Glomerular visceral epithelial cell (primary cell): ENCODE measurements around the gene SERTAD4.

Experiments
- DNase-seq: peaks from one replicate; pipeline ENCODE4 v3.0.0-alpha.2; 2016; ENCODE audit errors: extremely low spot score

Gene SERTAD4

DNA sequence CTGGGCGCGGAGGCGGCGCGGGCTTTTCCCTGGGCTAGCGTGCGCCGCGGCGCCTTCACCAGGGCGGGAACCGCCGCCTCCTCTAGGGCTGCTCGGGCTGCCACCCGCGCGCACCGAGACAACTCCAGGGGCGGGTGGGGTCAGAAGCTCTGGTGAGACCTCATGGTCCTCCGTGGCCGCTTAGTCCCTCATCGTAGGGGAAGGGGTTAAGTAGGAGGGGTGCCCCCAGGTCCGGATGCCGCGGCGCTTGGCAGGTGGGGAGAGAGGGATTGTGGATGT lies 559 bp downstream of the SERTAD4 start:
- DNase-seq: peak; percentile 40

DNA sequence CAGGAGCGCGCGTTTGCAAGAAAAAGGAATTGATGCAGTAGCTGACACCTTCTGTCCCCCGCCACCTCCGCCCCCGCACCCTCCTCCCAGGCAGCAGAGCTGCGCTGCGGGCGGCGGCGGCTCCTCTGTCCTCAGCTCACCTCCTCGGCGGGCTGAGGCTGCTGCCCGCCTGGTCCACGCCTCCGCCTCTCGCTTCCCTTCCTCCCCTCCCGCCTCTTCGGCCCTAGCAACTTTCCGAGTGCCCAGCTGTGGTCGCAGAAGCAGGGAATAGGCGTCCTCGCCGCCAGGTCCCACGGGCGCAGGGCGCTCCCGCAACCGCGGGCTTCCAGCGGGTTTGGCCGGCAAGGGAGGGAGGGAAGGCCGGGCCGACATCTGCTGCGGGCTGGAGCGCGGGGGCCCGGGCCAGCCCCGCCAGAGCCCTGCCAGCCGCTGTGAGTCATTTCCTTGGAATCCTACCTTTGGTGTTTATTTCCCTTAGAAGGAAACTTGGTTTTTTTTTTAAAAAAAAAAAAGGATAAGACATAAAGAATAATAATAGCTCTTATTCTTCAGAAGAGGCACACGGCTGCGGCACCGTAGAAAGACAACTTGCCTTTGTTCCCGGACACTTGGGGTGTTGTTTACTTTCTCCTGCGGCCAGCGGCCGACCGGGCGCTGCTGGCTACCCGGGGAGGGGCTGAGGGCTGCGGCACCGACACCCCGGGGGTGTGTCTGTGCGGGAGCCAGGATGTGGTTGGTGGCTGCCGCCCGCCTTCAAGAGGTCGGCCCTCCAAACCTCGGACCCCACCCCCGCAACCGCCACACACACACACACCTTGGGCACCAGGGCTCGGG lies 1.1 kb downstream of the SERTAD4 start:
- peak; percentile 83 for DNase-seq

- no peak for DNase-seq
These were observed 1.7 kb downstream of the SERTAD4 start for GRCh38 chr1:210234329-210234757.

- DNase-seq: no peak
These were observed 2.9 kb downstream of the SERTAD4 start for GRCh38 chr1:210235363-210236053.

DNA sequence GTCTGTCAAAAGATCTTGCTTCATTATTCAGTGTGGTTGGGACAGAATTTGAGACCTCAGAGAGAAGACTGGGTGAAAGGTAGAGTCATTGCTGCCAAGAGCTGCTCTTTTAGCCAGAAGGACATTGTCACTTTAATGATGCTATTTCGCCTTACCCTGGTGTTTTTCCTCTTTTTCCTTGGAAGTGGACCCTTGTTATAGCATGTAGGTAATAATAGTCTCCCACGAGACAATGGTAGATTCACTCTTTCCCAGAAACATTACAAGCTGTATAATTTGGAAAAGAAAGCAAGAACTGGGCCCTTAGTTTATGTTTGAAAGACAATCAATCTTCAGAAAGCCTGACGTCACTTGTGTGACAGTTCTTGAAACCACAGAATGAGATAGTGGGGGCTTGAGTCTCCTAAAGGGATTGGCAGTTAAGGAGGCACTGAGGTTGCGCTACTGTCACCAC lies 3.8 kb downstream of the SERTAD4 start:
- DNase-seq: no peak

GRCh38 chr1:210236840-210237409 lies 4.3 kb downstream of the SERTAD4 start:
- DNase-seq: no peak

- no peak for DNase-seq
These were observed 4.9 kb downstream of the SERTAD4 start for GRCh38 chr1:210237479-210237878.

DNA sequence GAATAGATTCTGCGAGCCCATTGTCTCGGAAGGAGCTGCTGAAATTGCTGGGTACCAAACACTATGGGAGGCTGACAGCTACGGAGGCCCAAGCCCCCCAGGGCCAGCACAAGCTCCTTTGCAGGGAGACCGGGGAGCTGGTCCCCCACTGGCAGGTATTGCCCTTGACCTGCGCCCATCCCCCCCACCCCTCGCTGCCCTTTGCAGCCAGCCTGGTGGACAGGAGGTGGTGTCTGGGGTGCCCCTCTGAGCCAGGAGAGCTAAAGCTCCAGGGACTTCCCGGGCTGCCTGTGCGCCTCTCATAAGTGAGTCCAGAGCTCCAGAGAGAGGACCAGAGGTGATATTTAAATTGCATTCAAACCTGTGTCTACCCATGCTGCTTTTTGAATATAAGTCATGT lies 5.4 kb downstream of the SERTAD4 start:
- no peak for DNase-seq

DNA sequence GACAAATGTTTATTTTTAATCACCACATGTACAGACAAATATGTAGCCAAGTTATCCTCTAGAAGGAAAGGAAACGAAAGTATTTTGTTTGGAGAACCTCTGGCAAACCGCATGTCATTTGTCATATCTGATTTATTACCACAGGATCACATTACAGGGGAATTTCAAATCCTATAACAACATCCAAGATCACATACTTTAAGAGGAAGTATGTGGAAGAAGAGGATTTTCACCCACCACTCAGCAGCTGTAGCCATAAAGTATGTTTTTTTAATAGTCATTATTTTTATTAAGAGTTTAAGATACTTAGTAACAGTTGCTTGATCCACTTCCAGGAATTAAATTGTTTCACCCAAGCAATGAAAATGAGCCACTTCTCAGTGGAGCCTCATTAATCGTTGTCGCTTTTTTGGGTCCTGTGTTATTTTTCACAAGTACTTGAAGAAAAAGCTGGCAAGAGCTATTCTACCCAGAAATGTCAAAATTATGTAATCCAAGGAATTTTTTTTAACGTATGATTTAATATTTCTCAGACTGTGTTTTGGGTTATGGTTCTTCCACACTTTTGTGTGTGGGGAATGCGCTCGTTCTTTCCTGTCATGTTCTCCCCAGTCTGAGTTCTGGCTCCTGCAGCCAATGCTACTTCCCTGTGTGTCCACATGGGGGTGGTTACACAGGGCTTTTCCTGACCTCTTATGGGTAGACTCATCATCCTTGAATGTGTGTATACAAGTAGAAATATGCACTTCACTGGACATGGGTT lies 6.9 kb downstream of the SERTAD4 start:
- DNase-seq: peak; percentile 83

DNA sequence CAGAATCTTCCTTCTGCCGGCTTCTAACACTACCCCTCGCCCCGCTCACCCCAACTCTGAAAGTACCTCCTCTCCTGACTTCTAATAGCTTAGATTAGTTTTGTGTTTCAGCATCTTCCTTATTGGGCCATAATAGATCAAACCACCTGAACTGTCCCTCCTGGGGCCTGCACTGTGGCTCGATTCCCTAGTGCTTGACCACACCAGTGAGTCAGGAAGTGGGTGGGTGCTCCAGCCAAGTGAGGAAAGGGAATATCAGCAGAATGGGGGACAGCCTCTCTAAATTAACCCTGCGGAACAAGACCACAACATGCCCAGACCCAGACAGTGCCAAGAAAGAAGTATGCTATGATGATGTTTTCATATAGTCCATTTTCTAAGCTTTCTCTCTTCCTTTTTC lies 8.5 kb downstream of the SERTAD4 start:
- DNase-seq: peak; percentile 61

GRCh38 chr1:210244746-210245367 lies 12.3 kb downstream of the SERTAD4 start:
- DNase-seq: peak; percentile 54

DNA sequence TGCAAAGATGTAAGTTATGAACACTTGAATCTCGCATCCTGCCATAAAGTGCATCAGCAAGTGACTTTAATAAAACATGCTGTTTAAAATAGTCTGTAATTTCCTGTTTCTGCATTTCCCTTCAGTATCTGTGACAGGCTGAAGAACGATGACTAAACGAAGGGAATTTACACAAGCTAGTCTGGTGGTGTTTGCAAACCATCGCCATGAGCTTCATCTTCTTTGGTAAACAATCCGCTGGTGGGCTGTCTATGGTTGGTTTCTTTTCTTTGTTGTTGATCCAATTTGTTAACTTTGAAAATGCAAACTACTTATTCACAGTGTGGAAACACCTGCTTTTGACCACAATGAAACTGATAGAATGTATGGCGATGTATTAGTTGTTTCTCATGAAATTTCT lies 13.9 kb downstream of the SERTAD4 start:
- DNase-seq: no peak

DNA sequence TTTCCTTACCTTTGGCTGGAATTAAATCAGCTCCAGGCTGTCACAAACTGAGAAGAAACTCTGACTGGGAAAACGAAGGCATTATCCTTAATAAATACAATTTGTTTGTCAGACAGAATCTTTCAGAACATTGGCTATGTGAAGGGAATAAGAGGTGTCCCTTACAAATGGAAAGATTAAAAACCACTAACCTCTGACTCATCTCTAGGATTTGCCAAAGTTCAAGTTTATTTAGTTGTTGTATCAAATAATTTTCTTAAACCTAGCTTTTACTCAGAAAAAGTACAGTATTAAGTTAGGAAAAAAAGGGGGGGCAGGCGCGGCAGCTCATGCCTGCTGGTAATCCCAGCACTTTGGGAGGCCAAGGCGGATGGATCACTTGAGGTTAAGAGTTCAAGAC lies 15.7 kb downstream of the SERTAD4 start:
- no peak for DNase-seq

DNA sequence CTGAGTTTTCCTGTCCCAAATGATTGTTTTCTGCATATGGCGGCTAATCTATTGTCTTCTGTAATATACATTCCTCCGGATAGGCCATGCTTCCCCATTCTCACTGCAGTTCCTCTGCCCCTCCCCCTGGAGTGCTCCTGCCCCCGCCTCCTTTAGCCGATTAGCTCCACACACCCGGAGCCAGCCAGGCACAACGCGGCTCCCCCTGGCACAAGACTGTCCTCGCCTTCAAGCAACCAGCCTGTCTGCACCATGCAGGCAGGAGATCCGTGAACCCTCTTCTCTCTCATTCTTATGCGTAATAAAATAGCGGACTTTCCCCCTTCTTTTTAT lies 18.0 kb downstream of the SERTAD4 start:
- peak; percentile 82 for DNase-seq

DNA sequence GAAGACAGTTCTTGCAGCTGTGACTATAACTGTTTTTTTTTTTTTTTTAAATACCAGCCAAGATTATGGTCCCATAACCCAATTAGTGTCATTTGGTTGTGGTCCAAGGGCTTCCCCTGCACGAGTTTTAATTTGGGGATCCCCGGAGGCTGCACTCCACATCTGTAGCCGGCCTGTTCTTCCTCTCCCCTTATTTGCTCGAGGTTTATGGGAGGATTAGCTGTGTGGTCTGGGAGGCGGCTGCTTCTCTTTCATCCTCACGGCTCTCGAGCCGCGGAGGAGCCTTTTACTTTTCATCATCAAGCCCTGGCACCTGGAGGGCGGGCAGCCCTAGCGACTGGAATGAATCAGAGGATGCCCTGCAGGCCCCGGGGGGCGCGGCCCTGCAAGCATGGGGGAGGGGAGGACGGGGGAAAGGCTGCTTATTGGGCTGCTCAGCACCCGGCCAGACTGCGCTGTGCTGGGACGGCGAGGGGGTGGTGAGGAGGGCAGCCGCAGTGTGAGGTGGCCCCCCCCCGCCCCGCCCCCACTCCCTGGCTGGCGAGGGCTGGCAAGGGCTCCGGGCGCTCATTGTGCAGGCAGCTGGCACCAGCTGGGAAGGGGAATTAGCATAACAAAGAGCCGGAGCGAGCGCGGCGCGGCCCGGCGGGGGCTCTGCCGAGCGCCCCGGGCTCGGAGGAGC lies 18.5 kb downstream of the SERTAD4 start:
- DNase-seq: peak; percentile 96

GRCh38 chr1:210251680-210252490 lies 19.3 kb downstream of the SERTAD4 start:
- no peak for DNase-seq

GRCh38 chr1:210252621-210253051 lies 20.0 kb downstream of the SERTAD4 start:
- DNase-seq: no peak

DNA sequence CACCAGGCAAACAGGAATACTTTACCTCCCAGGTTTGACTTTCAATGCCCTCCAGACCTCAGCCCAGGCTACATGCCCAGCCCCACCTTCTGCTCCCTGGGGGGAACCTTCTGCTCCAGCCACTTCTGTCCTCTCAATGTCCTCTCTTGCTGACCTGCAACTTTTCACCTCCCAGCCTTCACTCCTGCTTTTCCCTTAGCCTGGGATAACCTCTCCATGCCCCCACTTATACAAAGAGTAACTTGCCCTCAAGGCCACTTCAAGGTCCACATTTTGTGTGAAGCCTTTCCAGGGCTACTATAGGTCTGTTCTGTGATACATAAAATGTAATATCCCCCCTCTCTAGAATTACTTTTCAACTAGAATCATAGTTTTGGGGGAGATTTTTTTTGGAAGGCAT lies 21.7 kb downstream of the SERTAD4 start:
- no peak for DNase-seq

DNA sequence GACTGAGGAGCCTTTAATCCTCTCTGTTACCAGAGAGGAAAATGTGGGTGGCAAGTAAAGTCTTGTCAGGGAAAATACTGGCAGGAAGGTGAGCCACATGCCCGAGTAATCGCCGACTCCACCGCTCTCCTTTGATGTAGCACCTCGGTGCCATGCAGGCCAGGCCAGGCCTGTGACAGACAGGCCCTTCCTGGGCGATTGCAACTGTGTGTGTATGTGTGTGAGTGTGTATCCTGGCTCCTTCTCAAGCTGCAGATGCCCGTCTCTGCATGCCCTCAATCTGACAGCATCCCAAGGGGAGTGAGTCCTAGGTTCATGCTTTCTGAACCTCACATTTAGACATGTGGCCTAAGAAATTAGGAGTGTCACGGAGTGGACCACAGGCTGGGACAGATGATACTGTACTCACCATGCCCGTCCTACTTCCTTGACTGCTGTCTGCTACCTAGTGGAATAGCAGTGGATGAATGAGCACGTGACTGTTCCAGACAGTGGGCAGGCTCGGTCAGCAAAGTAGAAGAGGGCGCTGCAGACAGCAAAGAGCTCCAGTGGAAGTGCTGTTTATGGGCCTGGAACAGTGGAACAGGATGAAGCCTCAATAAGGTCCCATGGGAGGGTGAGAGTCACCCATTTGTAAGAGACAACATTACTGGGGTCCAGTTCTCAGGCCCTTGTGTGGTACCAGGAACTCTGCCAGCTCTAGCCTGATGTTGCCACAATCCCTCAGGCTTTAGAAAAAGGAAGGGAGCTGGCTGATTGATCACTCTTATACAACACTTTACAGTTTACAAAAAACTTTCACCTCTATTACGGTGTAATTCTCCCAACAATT lies 25.3 kb downstream of the SERTAD4 start:
- DNase-seq: peak; percentile 38

DNA sequence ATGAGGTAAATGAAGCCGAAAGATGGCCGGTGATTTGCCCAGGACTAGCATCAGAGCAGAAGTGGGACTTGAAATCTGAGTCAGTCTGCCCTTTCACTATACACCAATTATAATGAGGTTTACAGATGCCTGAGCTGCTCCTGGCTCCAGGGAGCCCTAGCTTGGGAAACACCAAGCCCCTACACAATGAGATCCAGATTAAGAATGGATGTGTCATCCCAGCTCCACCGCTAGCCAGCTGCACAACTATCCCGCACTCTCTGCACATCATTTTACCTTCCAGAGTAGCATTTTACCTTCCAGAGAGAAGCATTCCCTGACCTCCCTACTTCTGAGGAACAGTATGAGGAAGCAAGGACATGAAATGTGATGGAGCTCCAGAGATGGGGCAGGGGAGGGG lies 27.0 kb downstream of the SERTAD4 start:
- peak; percentile 35 for DNase-seq
